Measurements from ENCODE around the gene FGA.

The FGA gene

GRCh38 chr4:154590329-154591006 lies at the start of gene FGA:
Gene FGA (minus strand): TSS chr4:154590742. CDS start chr4:154590687, 55 bp downstream.
- no peak for DNase-seq (ENCODE audit: low read depth in 2 of 2)

GRCh38 chr4:154634058-154634457 lies 43.5 kb upstream of the FGA start:
- no peak for DNase-seq (ENCODE audit: low read depth in 2 of 2)

- DNase-seq (ENCODE audit: low read depth in 2 of 2), result no peak
These were observed 41.3 kb upstream of the FGA start for GRCh38 chr4:154631828-154632227.

- DNase-seq (ENCODE audit: low read depth in 2 of 2), result no peak
These were observed 39.8 kb upstream of the FGA start for GRCh38 chr4:154630324-154630723.

- no peak for DNase-seq (ENCODE audit: low read depth in 2 of 2)
These were observed 36.4 kb upstream of the FGA start for GRCh38 chr4:154626793-154627484.

- no peak for DNase-seq (ENCODE audit: low read depth in 2 of 2)
These were observed 35.4 kb upstream of the FGA start for GRCh38 chr4:154625971-154626370.

GRCh38 chr4:154623995-154624394 lies 33.5 kb upstream of the FGA start:
- no peak for DNase-seq (ENCODE audit: low read depth in 2 of 2)

- DNase-seq (ENCODE audit: low read depth in 2 of 2), result no peak
These were observed 32.9 kb upstream of the FGA start for GRCh38 chr4:154623436-154623835.

GRCh38 chr4:154622598-154622997 lies 32.1 kb upstream of the FGA start:
- no peak for DNase-seq (ENCODE audit: low read depth in 2 of 2)

- no peak for DNase-seq (ENCODE audit: low read depth in 2 of 2)
These were observed 29.6 kb upstream of the FGA start for GRCh38 chr4:154620111-154620510.

- peak in 1 of 2 donors; percentile 3 for DNase-seq (ENCODE audit: low read depth in 2 of 2)
These were observed 28.3 kb upstream of the FGA start for GRCh38 chr4:154618708-154619315.

- DNase-seq (ENCODE audit: low read depth in 2 of 2), result no peak
These were observed 27.3 kb upstream of the FGA start for GRCh38 chr4:154617820-154618317.

GRCh38 chr4:154616731-154617130 lies 26.2 kb upstream of the FGA start:
- DNase-seq (ENCODE audit: low read depth in 2 of 2), result no peak

- DNase-seq (ENCODE audit: low read depth in 2 of 2), result no peak
These were observed 25.7 kb upstream of the FGA start for GRCh38 chr4:154616287-154616686.

- DNase-seq (ENCODE audit: low read depth in 2 of 2), result no peak
These were observed 24.7 kb upstream of the FGA start for GRCh38 chr4:154615211-154615610.

- no peak for DNase-seq (ENCODE audit: low read depth in 2 of 2)
These were observed 23.8 kb upstream of the FGA start for GRCh38 chr4:154614306-154614705.

GRCh38 chr4:154612472-154613414 lies 22.2 kb upstream of the FGA start, which contains the start of gene FGG:
Gene FGG (minus strand): TSS chr4:154612656. CDS start chr4:154612609, 47 bp downstream.
- DNase-seq (ENCODE audit: low read depth in 2 of 2), result no peak

- DNase-seq (ENCODE audit: low read depth in 2 of 2), result no peak
These were observed 21.3 kb upstream of the FGA start for GRCh38 chr4:154611833-154612232.

GRCh38 chr4:154610582-154610981 lies 20.0 kb upstream of the FGA start:
- no peak for DNase-seq (ENCODE audit: low read depth in 2 of 2)

GRCh38 chr4:154609532-154609931 lies 19.0 kb upstream of the FGA start:
- no peak for DNase-seq (ENCODE audit: low read depth in 2 of 2)

- no peak for DNase-seq (ENCODE audit: low read depth in 2 of 2)
These were observed 18.1 kb upstream of the FGA start for GRCh38 chr4:154608361-154609252.
